Measurements from ENCODE around the gene NOC2L. TPM values are rescaled to one million over a fixed set of nuclear protein-coding genes. Genes with fewer than 3 reads are reported as not detected.
"Not testable (repeated sequence)": the region's sequence is repeated elsewhere in the genome, so short reads cannot be mapped to it uniquely, and the experiment has no call there.

Gene NOC2L
- total and polyA plus RNA-seq, 2 donors (not counting 3 experiments of a cell fraction or from before 2014, with no cell fraction given): 55.3 to 87.9 TPM

- no peak overlapping the region for H3K4me2 ChIP-seq (ENCODE audit: insufficient read depth, low read length)
- BruUV-seq (replicated peaks): no TSS peak
- no peaks in the 10 kb centered on the region for H3K36me3 ChIP-seq (ENCODE audit: control insufficient read depth in 2 of 2, extremely low read depth in 1 of 2, insufficient read depth in 2 of 2, low read length in 2 of 2)
- H4K20me1 ChIP-seq (replicated peaks; ENCODE audit: control insufficient read depth, extremely low read depth, insufficient read depth, low read length): no peaks in the 10 kb centered on the region
- peaks cover 2 to 4% of the 10 kb centered on the region in 2 experiments for H3K27me3 ChIP-seq (ENCODE audit: control insufficient read depth in 2 of 2, insufficient read depth in 2 of 2, low read length in 2 of 2)
- no peak for DNase-seq (ENCODE audit: low read depth, low spot score)
- dilution Hi-C loops (cut with MboI; ENCODE audit: extremely low pct_ligation_motif_present, low sequenced_read_pairs): no loop called here
- no peak overlapping the region for H3K4me3 ChIP-seq (replicated peaks in 1 of 3; ENCODE audit: insufficient read depth in 1 of 3, low read depth in 1 of 3, low read length in 3 of 3)
- FAIRE-seq: no peak
- no peak overlapping the region for H2AFZ ChIP-seq (ENCODE audit: low read depth, low read length)
- H3K9me3 ChIP-seq (replicated peaks; ENCODE audit: control insufficient read depth, insufficient read depth, low read length): no peaks in the 10 kb centered on the region
- no peaks in the 10 kb centered on the region for H3K4me1 ChIP-seq (ENCODE audit: control insufficient read depth, extremely low read depth, insufficient read depth, low read length)
- ChIA-PET POLR2A (no interaction called here), CTCF (no interaction called here)
- intact Hi-C loops (cut with micrococcal nuclease): no loop called here
- no peak overlapping the region for H3K9ac ChIP-seq (replicated peaks; ENCODE audit: extremely low read depth, insufficient read depth, low read length)
- H3K27ac ChIP-seq (ENCODE audit: insufficient read depth, low read depth, low read length): no peak overlapping the region
- H3K9me1 ChIP-seq (replicated peaks; ENCODE audit: control insufficient read depth, extremely low read depth, insufficient read depth, low read length): no peaks in the 10 kb centered on the region
- TF ChIP-seq POLR2A (IDR thresholded peaks at IDR 0.05; ENCODE audit: low read depth, low read length): no peak
- no peaks in the 10 kb centered on the region for H3K79me2 ChIP-seq (ENCODE audit: control insufficient read depth, insufficient read depth, low read length)
These were observed 59.3 kb downstream of the NOC2L start for GRCh38 chr1:899636-900317.

- H3K27me3 ChIP-seq (ENCODE audit: control insufficient read depth in 2 of 2, insufficient read depth in 2 of 2, low read length in 2 of 2); DNase-seq (ENCODE audit: low read depth, low spot score); H3K79me2 ChIP-seq (ENCODE audit: control insufficient read depth, insufficient read depth, low read length); H3K4me3 ChIP-seq (replicated peaks in 1 of 3; ENCODE audit: insufficient read depth in 1 of 3, low read depth in 1 of 3, low read length in 3 of 3); POLR2A ChIA-PET; H3K4me2 ChIP-seq (ENCODE audit: insufficient read depth, low read length); H4K20me1 ChIP-seq (replicated peaks; ENCODE audit: control insufficient read depth, extremely low read depth, insufficient read depth, low read length); FAIRE-seq; dilution Hi-C loops (cut with MboI; ENCODE audit: extremely low pct_ligation_motif_present, low sequenced_read_pairs); H3K9me1 ChIP-seq (replicated peaks; ENCODE audit: control insufficient read depth, extremely low read depth, insufficient read depth, low read length); H3K9ac ChIP-seq (replicated peaks; ENCODE audit: extremely low read depth, insufficient read depth, low read length); BruUV-seq (replicated peaks); H2AFZ ChIP-seq (ENCODE audit: low read depth, low read length); H3K36me3 ChIP-seq (ENCODE audit: control insufficient read depth in 2 of 2, extremely low read depth in 1 of 2, insufficient read depth in 2 of 2, low read length in 2 of 2); H3K4me1 ChIP-seq (ENCODE audit: control insufficient read depth, extremely low read depth, insufficient read depth, low read length); H3K27ac ChIP-seq (ENCODE audit: insufficient read depth, low read depth, low read length); intact Hi-C loops (cut with micrococcal nuclease); H3K9me3 ChIP-seq (replicated peaks; ENCODE audit: control insufficient read depth, insufficient read depth, low read length); CTCF ChIA-PET: not testable (repeated sequence)
These were observed 61.1 kb downstream of the NOC2L start for GRCh38 chr1:897951-898350.

All from endothelial cell of umbilical vein (primary cell).